Activated CD4-positive, alpha-beta memory T cell treated with anti-CD3 and anti-CD28 coated beads, Interleukin-2, amount 10 ng/mL, durations not matched to agents 7 days and 5 days (primary cell): ENCODE results near the gene IKBKE. TPM values are rescaled to one million over a fixed set of nuclear protein-coding genes. Genes with fewer than 3 reads are reported as not detected.

Experiments used
- CTCF ChIA-PET: fragments of 350-600 bp; sonication (Branson Sonifier 250); formaldehyde crosslinking; loops from one replicate; lab custom pipeline; 2021; ENCODE audit warnings: antibody characterized with exemption, inconsistent platforms; lab: Charles Lee
- POLR2A ChIA-PET: fragments of 350-600 bp; sonication (Branson Sonifier 250); formaldehyde crosslinking; loops from one replicate; lab custom pipeline; 2021; ENCODE audit warnings: antibody characterized with exemption; lab: Charles Lee
- DNase-seq: peaks from one replicate; pipeline ENCODE4 v3.0.0-alpha.2; 2020
- H3K27ac Mint-ChIP-seq: one replicate; pipeline ENCODE4 v1.8.0; 2021; ENCODE audit warnings: mild to moderate bottlenecking, mixed read lengths
- H3K27me3 Mint-ChIP-seq: one replicate; pipeline ENCODE4 v1.8.0; 2021; ENCODE audit warnings: mixed read lengths
- H3K36me3 Mint-ChIP-seq: one replicate; pipeline ENCODE4 v1.8.0; 2021; ENCODE audit warnings: low read depth, mixed read lengths
- H3K4me1 Mint-ChIP-seq: one replicate; pipeline ENCODE4 v1.8.0; 2021; ENCODE audit warnings: mixed read lengths
- H3K4me3 Mint-ChIP-seq: one replicate; pipeline ENCODE4 v1.8.0; 2021; ENCODE audit warnings: mild to moderate bottlenecking, mixed read lengths
- H3K9me3 Mint-ChIP-seq: one replicate; pipeline ENCODE4 v1.8.0; 2021; ENCODE audit warnings: mixed read lengths
- total RNA-seq, 2 experiments: library from RNA; stranded (reverse); gene quantifications; one replicate each; pipeline ENCODE4 v1.2.3, GENCODE V29; 2021

The IKBKE gene
- total RNA-seq, 2 experiments from 2014 or later: 61.8 to 63.6 TPM

DNA sequence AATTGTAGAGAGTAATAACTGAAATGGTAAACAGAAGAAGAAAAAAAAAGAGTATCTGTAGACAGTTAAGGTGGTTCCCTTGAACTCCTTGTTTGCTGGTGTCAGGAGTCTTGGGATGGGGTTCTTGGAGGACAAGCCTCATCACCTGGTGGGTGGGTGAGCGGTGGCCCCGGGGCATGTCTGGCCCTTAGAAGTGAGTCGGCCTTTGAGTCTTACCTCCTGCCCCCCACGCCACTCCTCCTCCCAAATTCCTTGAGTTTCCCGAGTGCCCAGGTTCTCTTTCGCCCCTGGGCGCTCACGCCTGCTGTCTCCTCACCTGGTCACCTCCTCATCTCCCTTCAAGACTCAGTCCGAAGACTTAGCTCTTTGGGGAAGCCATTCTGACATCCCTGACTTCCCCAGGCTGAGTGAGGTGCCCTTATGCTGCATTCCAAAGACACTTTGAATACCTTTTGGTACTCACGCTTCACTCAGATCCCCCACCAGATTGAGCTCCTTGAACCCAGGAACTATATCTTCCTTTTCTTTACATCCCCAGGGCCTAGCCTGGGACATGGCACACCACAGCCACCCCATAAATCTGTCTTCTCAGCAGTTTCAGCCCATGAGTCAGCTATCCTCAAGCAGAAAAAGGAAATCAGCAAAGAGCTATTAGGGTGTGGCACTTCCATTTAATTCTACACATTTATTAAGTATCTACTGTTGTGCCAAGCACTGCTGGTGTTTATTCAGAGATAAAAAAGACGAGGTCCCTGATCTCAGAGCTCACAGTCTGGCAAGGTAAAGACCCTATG, 13.5 kb upstream of the IKBKE start:
- no peak overlapping the region for H3K4me3 Mint-ChIP-seq
- ChIA-PET POLR2A (interaction anchor here (0.7 to 1.5 kb wide), 6 partner anchors 9 to 27 kb away, joined by 3 to 5 read pairs (median 4); partner anchors contain the start of gene IKBKE), CTCF (interaction anchor here (1.0 to 7.5 kb wide), 4 partner anchors 9 to 23 kb away, joined by 3 to 66 read pairs (median 8); partner anchors contain the start of gene IKBKE)
- H3K36me3 Mint-ChIP-seq: peaks cover 57% of the 10 kb centered on the region
- no peaks in the 10 kb centered on the region for H3K9me3 Mint-ChIP-seq
- peak overlapping the region; percentile 73 for H3K27ac Mint-ChIP-seq
- no peaks in the 10 kb centered on the region for H3K27me3 Mint-ChIP-seq
- peaks cover 27% of the 10 kb centered on the region for H3K4me1 Mint-ChIP-seq
- DNase-seq: no peak

- peak overlapping the region; percentile 73 for H3K27ac Mint-ChIP-seq
- H3K27me3 Mint-ChIP-seq: no peaks in the 10 kb centered on the region
- H3K9me3 Mint-ChIP-seq: no peaks in the 10 kb centered on the region
- POLR2A ChIA-PET: interaction anchor here (0.7 to 2.1 kb wide), 8 partner anchors 8 to 26 kb away, joined by 3 to 10 read pairs (median 4); partner anchors contain the start of gene IKBKE
- H3K4me1 Mint-ChIP-seq: peaks cover 29% of the 10 kb centered on the region
- DNase-seq: peak; percentile 37
- H3K36me3 Mint-ChIP-seq: peaks cover 54% of the 10 kb centered on the region
- CTCF ChIA-PET: interaction anchor here (1.0 to 7.5 kb wide), 4 partner anchors 8 to 22 kb away, joined by 3 to 66 read pairs (median 8); partner anchors contain the start of gene IKBKE
- no peak overlapping the region for H3K4me3 Mint-ChIP-seq
Measured at GRCh38 chr1:206457408-206458120, 12.7 kb upstream of the IKBKE start.

DNA sequence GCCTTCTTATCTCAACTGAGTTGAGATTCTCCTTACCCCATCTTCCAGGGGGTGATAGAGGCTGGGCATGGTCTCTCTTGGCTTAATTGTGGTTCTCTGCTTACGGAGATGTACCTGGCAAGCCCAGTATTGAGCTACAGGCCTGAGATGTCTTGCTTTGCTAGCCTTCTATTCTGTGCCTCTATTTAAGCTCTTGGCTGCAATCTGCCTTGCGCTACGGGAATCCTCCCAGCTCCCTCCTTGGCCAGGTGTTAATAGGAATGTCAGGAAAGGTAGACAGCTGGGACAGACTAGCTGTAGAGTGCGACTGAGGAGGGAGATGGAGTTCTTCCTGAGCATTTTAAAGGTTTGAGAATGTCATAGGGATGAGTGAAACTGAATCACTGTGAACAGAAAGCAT, 10.6 kb upstream of the IKBKE start:
- no peak for DNase-seq
- ChIA-PET POLR2A (interaction anchor here (2.1 kb wide), 1 partner anchor 10 kb away, joined by 10 read pairs; the partner anchor contains the start of gene IKBKE), CTCF (interaction anchor here (1.3 to 7.5 kb wide), 2 partner anchors 11 to 20 kb away, joined by 4 to 66 read pairs; partner anchors contain the start of gene IKBKE)
- H3K4me3 Mint-ChIP-seq: no peak overlapping the region
- peaks cover 51% of the 10 kb centered on the region for H3K36me3 Mint-ChIP-seq
- H3K27me3 Mint-ChIP-seq: no peaks in the 10 kb centered on the region
- peaks cover 44% of the 10 kb centered on the region for H3K4me1 Mint-ChIP-seq
- no peaks in the 10 kb centered on the region for H3K9me3 Mint-ChIP-seq
- H3K27ac Mint-ChIP-seq: no peak overlapping the region

DNA sequence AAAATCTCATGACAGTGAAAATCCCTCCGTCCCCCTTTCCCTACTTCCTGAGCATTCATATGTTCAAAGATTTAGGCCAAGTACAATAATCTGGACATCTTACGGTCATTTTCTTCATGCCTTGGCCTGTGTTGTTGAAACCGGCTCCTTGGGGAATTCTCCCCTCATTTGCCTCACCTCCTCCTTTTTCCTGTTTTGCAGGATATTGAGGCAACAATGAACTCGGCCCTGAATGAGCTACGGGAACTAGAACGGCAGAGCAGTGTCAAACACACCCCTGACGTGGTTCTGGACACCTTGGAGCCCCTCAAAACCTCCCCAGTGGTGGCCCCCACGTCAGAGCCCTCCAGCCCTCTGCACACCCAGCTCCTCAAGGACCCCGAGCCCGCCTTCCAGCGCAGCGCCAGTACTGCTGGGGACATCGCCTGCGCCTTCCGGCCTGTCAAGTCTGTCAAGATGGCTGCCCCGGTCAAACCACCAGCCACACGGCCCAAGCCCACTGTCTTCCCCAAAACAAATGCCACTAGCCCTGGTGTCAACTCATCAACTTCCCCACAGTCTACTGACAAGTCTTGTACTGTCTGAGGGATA, 9.3 kb upstream of the IKBKE start:
- CTCF ChIA-PET: interaction anchor here (0.6 to 7.5 kb wide), 7 partner anchors 10 to 122 kb away, joined by 3 to 66 read pairs (median 9); partner anchors contain the start of gene IKBKE
- POLR2A ChIA-PET: interaction anchor here (0.6 to 1.4 kb wide), 2 partner anchors 9 to 24 kb away, joined by 3 to 5 read pairs; partner anchors contain the start of gene IKBKE
- peaks cover 50% of the 10 kb centered on the region for H3K4me1 Mint-ChIP-seq

DNA sequence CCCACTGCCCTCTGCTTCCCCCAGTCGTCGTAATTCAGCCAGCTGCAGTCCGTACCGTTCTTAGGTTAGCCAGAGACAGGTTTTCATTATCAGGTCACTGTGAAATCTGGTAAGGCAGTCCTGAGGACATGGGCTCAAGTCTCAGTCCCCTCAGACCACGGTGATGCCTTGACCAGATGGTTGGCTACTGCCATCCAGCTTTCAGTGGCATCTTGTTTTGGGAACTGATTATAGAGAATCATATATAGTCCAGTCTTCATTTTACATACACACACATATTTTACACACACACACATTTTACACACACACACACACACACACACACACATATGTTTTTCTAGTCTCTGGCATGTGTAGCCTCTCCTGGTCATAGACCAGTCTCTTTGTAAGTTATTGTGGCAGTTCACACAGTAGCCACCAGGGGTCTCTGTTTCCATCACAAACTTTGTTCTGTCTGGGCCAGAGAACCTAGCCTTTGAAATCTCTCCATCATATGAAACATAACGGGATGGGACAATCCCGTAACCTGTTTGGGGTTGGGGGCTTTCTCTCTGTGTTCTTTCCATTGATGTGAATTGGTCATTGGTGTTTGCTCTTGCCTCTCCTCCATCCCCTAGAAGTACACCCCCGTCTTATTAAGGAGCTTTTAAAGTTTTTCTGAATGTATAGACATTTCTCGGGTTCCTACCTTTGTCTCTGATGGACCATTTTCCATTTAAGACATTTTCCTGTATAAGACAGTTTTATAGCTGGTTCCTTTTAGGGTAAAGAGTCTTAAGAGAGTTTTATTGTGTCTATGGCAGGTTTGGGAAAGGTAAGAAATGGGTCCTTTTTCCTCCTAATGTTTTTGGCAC, 8.4 kb upstream of the IKBKE start:
- H3K27me3 Mint-ChIP-seq: no peaks in the 10 kb centered on the region
- ChIA-PET CTCF (interaction anchor here (0.7 to 7.5 kb wide), 19 partner anchors 9 to 511 kb away, joined by 3 to 66 read pairs (median 4); partner anchors contain the start of genes DYRK3 and IKBKE), POLR2A (interaction anchor here (0.6 to 2.2 kb wide), 4 partner anchors 8 to 119 kb away, joined by 3 to 10 read pairs (median 4); partner anchors contain the start of gene IKBKE)
- no peaks in the 10 kb centered on the region for H3K9me3 Mint-ChIP-seq
- H3K36me3 Mint-ChIP-seq: peaks cover 32% of the 10 kb centered on the region
- H3K4me1 Mint-ChIP-seq: peaks cover 49% of the 10 kb centered on the region
- peak; percentile 79 for DNase-seq
- no peak overlapping the region for H3K4me3 Mint-ChIP-seq
- no peak overlapping the region for H3K27ac Mint-ChIP-seq

More for the DNA sequence above, 9.3 kb upstream of the IKBKE start:
- H3K27ac Mint-ChIP-seq: no peak overlapping the region
- no peak for DNase-seq
- H3K9me3 Mint-ChIP-seq: no peaks in the 10 kb centered on the region
- no peak overlapping the region for H3K4me3 Mint-ChIP-seq
- H3K27me3 Mint-ChIP-seq: no peaks in the 10 kb centered on the region
- peaks cover 39% of the 10 kb centered on the region for H3K36me3 Mint-ChIP-seq

DNA sequence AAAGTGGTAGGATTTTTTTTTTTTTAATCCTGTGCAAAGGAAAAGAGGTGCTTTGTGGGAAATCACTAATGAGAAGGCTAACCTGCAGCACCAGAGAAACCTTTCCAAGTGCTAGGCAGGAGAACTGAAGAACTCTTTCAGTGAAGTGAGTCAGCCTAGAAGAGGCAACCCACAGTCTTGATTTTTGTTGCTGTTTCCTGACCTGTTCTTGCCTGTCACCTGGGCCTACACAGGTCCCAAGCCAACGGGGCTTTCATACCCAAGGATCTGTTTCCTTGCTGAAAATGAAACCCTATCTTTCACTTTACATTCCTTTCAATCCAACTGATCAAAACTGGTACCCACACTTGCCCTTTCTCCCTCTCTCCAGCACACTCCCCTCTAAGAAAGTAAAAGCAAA, 7.1 kb upstream of the IKBKE start:
- peaks cover 52% of the 10 kb centered on the region for H3K4me1 Mint-ChIP-seq
- no peak for DNase-seq
- H3K27ac Mint-ChIP-seq: peak overlapping the region; percentile 41
- H3K4me3 Mint-ChIP-seq: no peak overlapping the region
- CTCF ChIA-PET: interaction anchor here (0.9 to 7.5 kb wide), 8 partner anchors 8 to 510 kb away, joined by 3 to 66 read pairs (median 6); partner anchors contain the start of gene IKBKE
- H3K9me3 Mint-ChIP-seq: no peaks in the 10 kb centered on the region
- no peaks in the 10 kb centered on the region for H3K27me3 Mint-ChIP-seq
- POLR2A ChIA-PET: interaction anchor here (0.9 to 2.2 kb wide), 2 partner anchors 16 to 72 kb away, joined by 3 to 10 read pairs; no protein-coding TSS in a partner anchor
- peaks cover 24% of the 10 kb centered on the region for H3K36me3 Mint-ChIP-seq

DNA sequence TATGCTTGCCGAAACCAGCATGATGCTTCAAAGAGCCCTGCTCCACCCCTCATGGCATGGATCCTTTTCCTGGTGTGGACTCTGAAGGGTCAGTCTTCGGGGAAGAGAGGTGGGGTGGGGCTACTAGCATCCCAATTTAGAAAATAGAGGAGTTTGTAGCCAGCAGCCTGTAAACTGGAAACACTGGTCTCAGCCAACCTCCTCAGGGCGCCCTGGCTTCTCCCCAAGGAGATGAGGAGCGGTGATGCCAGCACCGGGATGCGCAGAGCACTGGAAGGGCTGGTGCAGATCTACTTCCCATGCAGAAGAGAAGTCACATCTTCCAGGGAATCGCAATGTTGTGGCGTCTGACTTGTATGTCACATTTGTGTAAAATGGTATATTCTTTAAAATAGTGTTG, 6.4 kb upstream of the IKBKE start:
- POLR2A ChIA-PET: interaction anchor here (0.9 to 2.2 kb wide), 2 partner anchors 16 to 71 kb away, joined by 3 to 10 read pairs; no protein-coding TSS in a partner anchor
- CTCF ChIA-PET: interaction anchor here (0.9 to 7.5 kb wide), 4 partner anchors 7 to 15 kb away, joined by 3 to 66 read pairs (median 5); partner anchors contain the start of gene IKBKE
- no peak overlapping the region for H3K27ac Mint-ChIP-seq
- no peaks in the 10 kb centered on the region for H3K27me3 Mint-ChIP-seq
- no peak overlapping the region for H3K4me3 Mint-ChIP-seq
- no peaks in the 10 kb centered on the region for H3K9me3 Mint-ChIP-seq
- no peak for DNase-seq
- H3K36me3 Mint-ChIP-seq: peaks cover 19% of the 10 kb centered on the region
- peaks cover 58% of the 10 kb centered on the region for H3K4me1 Mint-ChIP-seq

- H3K27ac Mint-ChIP-seq: no peak overlapping the region
- POLR2A ChIA-PET: interaction anchor here (1.4 to 2.0 kb wide), 2 partner anchors 15 to 115 kb away, joined by 3 to 7 read pairs; no protein-coding TSS in a partner anchor
Measured at GRCh38 chr1:206464456-206464964, 5.8 kb upstream of the IKBKE start.

DNA sequence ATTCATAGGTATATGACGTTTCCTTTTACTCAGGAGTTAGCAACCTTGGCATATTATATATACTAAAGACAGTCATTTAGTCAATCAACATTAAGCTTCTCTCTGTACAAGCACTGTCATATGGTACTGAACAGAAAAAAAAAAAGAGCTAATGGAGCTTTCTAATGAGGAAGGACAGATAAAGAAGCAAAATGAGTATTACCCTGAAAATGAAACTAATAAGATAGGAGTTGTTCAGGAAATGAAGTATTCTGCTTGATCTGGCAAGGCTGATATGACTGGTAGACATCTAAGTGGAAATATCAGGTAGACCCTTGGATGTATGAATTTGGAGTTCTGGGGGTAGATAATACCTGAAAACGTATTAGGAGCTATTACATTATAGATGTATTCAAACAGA, 4.3 kb upstream of the IKBKE start:
- H3K9me3 Mint-ChIP-seq: no peaks in the 10 kb centered on the region
- no peak for DNase-seq
- peaks cover 16% of the 10 kb centered on the region for H3K36me3 Mint-ChIP-seq
- peak overlapping the region; percentile 68 for H3K27ac Mint-ChIP-seq
- peaks cover 73% of the 10 kb centered on the region for H3K4me1 Mint-ChIP-seq
- no peaks in the 10 kb centered on the region for H3K27me3 Mint-ChIP-seq
- ChIA-PET CTCF (interaction anchor here (0.9 to 3.0 kb wide), 8 partner anchors 9 to 198 kb away, joined by 3 to 14 read pairs (median 5); partner anchors contain the start of gene EIF2D), POLR2A (interaction anchor here (0.7 to 2.0 kb wide), 6 partner anchors 9 to 146 kb away, joined by 3 to 7 read pairs (median 4); partner anchors contain the start of gene EIF2D)
- peak overlapping the region; percentile 25 for H3K4me3 Mint-ChIP-seq

More at GRCh38 chr1:206464456-206464964, 5.8 kb upstream of the IKBKE start:
- CTCF ChIA-PET: interaction anchor here (0.6 to 2.8 kb wide), 4 partner anchors 11 to 964 kb away, joined by 3 to 14 read pairs (median 4); no protein-coding TSS in a partner anchor
- Mint-ChIP-seq H3K9me3 (no peaks in the 10 kb centered on the region), H3K4me1 (peaks cover 64% of the 10 kb centered on the region), H3K27me3 (no peaks in the 10 kb centered on the region), H3K36me3 (peaks cover 15% of the 10 kb centered on the region), H3K4me3 (no peak overlapping the region)
- no peak for DNase-seq

DNA sequence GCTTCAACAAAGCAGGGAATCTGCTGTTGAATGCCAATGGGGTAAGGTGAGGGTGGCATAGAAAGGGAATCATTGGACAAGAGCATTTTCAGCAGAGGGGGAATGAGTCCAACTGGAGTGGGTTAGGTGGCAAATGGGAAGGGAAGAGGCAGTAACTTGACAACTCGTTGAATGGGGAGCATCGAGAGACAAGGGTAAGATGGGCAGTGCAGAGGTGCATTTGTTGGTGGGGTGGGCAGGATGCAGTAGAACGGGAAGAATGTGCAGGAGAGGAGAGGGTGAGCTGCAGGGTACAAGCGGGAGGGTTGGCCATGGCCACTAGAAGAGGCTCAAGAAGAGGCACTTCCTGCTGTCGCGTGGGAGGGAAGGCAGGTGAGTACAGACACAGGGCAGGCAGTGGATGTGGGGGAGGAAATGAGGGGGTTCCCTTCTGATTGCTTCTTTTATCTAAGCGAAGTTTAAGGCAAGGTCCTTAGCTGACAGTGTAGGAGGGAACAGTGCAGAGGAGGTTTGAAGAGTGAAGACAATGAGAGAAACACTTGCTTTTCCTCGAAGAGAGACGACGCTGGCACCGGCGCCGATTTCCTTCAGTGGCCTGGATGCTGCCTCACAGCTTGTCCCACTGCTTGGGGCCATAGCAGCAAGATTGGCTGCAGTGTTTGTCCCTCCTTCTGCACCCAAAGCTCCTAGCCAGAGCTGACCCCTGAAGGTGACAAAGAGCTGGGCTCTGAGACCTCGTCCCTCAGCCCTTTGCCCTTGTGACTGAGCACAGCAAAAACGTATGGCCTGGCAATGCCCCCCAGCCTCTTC, 3.2 kb upstream of the IKBKE start:
- Mint-ChIP-seq H3K36me3 (peaks cover 18% of the 10 kb centered on the region), H3K27ac (peak overlapping the region; percentile 59), H3K4me1 (peaks cover 78% of the 10 kb centered on the region), H3K4me3 (peak overlapping the region; percentile 18), H3K27me3 (no peaks in the 10 kb centered on the region), H3K9me3 (no peaks in the 10 kb centered on the region)
- ChIA-PET CTCF (interaction anchor here (0.8 to 3.0 kb wide), 4 partner anchors 12 to 197 kb away, joined by 3 to 14 read pairs (median 5); partner anchors contain the start of gene DYRK3), POLR2A (interaction anchor here (0.7 to 2.0 kb wide), 4 partner anchors 9 to 145 kb away, joined by 3 to 4 read pairs (median 3); partner anchors contain the start of gene EIF2D)
- DNase-seq: no peak
